ENCODE data around the gene RASSF6.

Gene RASSF6

DNA sequence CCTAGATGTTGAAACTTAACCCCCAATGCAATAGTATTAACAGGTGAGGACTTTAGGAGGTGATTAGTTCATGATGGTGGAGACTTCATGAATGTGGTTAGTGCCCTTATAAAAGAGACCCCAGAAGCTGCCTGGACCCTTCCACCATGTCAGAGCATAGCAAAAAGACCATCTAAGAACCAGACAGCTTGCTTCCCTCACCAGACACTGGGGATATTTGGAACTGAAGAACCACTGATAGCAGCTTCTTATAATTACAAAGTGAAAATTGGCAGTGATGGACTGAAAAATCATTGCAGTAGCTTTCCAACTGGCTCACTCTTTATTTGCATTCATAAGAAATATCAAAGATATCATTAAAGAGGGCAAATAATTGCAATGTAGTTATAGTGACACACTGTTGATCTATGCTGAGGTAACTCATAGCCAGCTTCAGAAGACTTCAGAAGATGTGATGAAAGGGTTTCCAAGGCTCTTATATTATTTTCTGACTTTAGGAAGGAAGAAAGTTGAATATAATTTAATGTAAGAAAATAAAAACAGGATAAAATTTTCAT, 5.8 kb downstream of the RASSF6 start:
- no peaks in the 10 kb centered on the region for H3K36me3 ChIP-seq (ENCODE audit: control insufficient read depth, insufficient read depth, low read length)
- peaks cover 3% of the 10 kb centered on the region for H3K27me3 ChIP-seq (ENCODE audit: control insufficient read depth, insufficient read depth, low read length, poor library complexity, severe bottlenecking)
- no peaks in the 10 kb centered on the region for H3K9me3 ChIP-seq (ENCODE audit: control insufficient read depth, low read length)
- no peak overlapping the region for H3K27ac ChIP-seq (ENCODE audit: insufficient read depth, low read depth, low read length, poor library complexity, severe bottlenecking)
- H3K4me1 ChIP-seq (ENCODE audit: control insufficient read depth, insufficient read depth, low read length), result no peaks in the 10 kb centered on the region
- no peak overlapping the region for H3K4me3 ChIP-seq (ENCODE audit: insufficient read depth, low read depth, low read length)

DNA sequence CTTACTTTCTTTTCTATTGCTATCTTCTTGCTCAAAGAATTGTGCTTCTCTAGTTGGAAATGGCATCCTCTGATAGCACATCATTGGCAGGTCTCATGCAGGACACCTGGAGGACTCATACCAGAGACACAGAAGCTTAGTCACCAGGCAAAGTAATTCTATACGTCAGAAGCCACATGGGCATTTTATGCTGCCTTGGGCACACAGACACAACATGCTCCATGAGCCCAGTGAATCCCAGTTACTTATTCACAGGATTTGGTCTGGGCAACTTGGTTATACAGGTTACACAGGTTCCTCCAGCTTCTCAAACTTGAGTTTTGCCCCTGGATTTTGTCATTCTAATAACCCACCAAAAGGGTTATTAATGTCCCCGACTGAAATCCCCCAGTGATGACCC, 7.1 kb downstream of the RASSF6 start:
- H3K27ac ChIP-seq (ENCODE audit: insufficient read depth, low read depth, low read length, poor library complexity, severe bottlenecking), result no peak overlapping the region
- no peaks in the 10 kb centered on the region for H3K36me3 ChIP-seq (ENCODE audit: control insufficient read depth, insufficient read depth, low read length)
- 89 to 90% methylated on average over 2 of the region's 2 CpGs for WGBS, 2 experiments
- no peaks in the 10 kb centered on the region for H3K27me3 ChIP-seq (ENCODE audit: control insufficient read depth, insufficient read depth, low read length, poor library complexity, severe bottlenecking)
- no peaks in the 10 kb centered on the region for H3K4me1 ChIP-seq (ENCODE audit: control insufficient read depth, insufficient read depth, low read length)
- H3K4me3 ChIP-seq (ENCODE audit: insufficient read depth, low read depth, low read length), result no peak overlapping the region
- no peaks in the 10 kb centered on the region for H3K9me3 ChIP-seq (ENCODE audit: control insufficient read depth, low read length)

DNA sequence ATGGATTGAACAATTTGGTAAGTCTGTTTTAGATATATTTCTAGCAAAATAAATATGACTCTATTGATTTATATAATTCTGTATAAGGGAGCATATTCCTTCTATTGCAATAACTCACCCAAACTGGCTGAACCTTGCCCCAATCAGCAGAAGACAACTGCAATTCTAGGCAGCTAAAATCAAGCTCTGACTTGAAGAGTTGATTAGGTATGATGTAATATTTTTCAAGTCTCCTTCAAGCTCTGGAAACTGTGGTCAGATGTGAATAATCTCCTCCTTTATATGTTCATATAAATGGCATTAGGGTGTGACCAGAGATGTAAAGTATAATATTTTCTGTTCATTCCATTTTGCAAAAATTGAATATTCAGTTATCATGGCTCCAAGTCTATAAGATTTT, 8.2 kb downstream of the RASSF6 start:
- Histone ChIP-seq H3K36me3 (ENCODE audit: control insufficient read depth, insufficient read depth, low read length) (no peaks in the 10 kb centered on the region), H3K9me3 (ENCODE audit: control insufficient read depth, low read length) (no peaks in the 10 kb centered on the region), H3K4me1 (ENCODE audit: control insufficient read depth, insufficient read depth, low read length) (no peaks in the 10 kb centered on the region), H3K4me3 (ENCODE audit: insufficient read depth, low read depth, low read length) (no peak overlapping the region), H3K27me3 (ENCODE audit: control insufficient read depth, insufficient read depth, low read length, poor library complexity, severe bottlenecking) (no peaks in the 10 kb centered on the region), H3K27ac (ENCODE audit: insufficient read depth, low read depth, low read length, poor library complexity, severe bottlenecking) (no peak overlapping the region)

DNA sequence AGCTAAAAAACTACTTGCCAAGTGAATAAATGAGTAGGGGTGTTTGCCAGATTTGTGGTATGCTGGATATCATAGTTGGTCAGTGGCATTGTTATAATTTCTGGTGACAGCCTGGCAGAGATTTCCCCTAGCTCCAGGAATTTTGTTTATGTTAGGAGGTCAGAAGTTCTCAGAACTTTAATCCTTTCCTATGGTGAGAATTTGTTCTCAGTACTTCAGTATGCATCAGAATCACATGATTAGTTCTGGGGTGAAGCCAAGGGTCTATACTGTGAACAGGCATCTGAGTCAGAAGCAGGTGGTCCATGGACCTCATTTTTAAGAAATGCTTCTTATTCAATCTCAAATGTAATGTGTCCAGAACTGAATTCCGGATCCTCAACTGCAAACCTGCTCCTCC, 10.5 kb downstream of the RASSF6 start:
- WGBS, 2 experiments, result 91 to 97% methylated on average over 1 of the region's 1 CpG
- Histone ChIP-seq H3K9me3 (ENCODE audit: control insufficient read depth, low read length) (no peaks in the 10 kb centered on the region), H3K27ac (ENCODE audit: insufficient read depth, low read depth, low read length, poor library complexity, severe bottlenecking) (no peak overlapping the region), H3K36me3 (ENCODE audit: control insufficient read depth, insufficient read depth, low read length) (no peaks in the 10 kb centered on the region), H3K27me3 (ENCODE audit: control insufficient read depth, insufficient read depth, low read length, poor library complexity, severe bottlenecking) (no peaks in the 10 kb centered on the region), H3K4me1 (ENCODE audit: control insufficient read depth, insufficient read depth, low read length) (no peaks in the 10 kb centered on the region), H3K4me3 (ENCODE audit: insufficient read depth, low read depth, low read length) (no peak overlapping the region)

DNA sequence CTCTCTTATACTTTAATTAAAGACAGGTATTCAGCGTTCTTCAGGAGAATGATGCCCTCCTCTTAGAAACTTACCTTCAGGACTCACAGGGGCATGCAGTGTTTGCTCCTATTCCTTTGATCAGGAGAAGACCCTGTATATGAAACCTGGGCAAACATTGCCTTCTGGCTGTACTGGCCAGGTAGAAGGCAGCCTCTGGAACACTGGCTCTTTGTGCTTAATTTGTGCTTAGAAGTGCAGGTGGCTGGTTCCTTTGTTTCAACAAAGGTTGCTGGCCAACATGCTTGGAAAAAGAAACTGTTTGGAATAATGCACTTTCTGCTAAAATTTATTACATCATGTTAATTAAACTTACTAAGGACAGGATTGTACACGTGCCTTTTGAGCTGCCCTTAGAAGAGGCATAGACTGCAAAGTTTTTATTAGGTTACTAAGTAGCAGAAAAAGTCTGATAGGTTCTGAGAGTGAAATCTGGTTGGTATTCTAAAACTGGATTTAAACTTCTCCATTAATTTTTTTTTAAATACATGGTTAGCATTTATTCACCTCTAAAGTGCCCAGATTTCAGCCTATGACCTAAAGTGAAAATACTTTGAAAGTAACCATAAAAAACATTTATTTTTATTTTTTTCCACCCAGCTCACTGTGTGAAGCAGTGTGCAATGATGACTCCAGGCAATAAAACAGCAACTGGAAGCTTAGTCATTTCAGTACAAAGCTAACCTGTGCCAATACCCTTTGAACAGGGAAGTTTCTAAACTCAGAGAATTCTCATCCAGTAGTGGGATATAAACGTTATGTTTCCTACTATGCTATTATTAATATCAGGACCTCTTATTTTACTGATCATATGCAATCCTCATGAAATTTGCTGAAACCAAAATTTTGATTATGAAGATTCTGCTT, 11.3 kb downstream of the RASSF6 start:
- Histone ChIP-seq H3K4me3 (ENCODE audit: insufficient read depth, low read depth, low read length) (no peak overlapping the region), H3K27ac (ENCODE audit: insufficient read depth, low read depth, low read length, poor library complexity, severe bottlenecking) (no peak overlapping the region), H3K27me3 (ENCODE audit: control insufficient read depth, insufficient read depth, low read length, poor library complexity, severe bottlenecking) (no peaks in the 10 kb centered on the region), H3K4me1 (ENCODE audit: control insufficient read depth, insufficient read depth, low read length) (no peaks in the 10 kb centered on the region), H3K36me3 (ENCODE audit: control insufficient read depth, insufficient read depth, low read length) (no peaks in the 10 kb centered on the region), H3K9me3 (ENCODE audit: control insufficient read depth, low read length) (no peaks in the 10 kb centered on the region)
- 88 to 90% methylated on average over 1 to 3 of the region's 3 CpGs for WGBS, 2 experiments

DNA sequence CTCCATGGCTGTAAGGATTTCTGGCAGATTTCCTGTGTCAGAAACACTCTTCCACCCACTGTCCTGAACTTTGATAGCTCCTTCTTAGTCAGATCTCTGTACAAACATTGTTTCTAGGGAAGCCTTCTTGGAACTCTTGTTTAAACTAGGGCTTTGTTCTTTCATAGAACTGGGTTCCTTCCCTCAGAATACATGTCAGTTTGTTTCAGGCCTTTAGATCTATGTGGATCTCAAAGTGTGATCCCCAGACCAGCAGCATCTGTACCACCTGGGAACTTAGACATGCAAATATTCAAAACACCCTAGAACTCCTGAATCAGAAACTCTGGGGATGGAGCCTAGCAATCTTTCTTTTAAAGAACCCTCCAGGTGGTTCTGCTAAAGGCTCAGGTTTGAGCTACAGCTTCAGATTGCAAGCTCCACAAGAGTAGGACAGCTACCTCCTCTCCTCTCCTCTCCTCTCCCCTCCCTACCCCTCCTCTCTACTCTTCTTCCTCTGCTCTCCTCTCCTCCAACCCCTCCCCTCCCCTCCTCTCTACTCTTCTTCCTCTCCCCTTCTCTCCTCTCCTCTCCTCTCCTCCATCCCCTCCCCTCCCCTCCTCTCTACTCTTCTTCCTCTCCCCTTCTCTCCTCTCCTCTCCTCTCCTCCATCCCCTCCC, 12.7 kb downstream of the RASSF6 start:
- no peaks in the 10 kb centered on the region for H3K36me3 ChIP-seq (ENCODE audit: control insufficient read depth, insufficient read depth, low read length)
- no peaks in the 10 kb centered on the region for H3K27me3 ChIP-seq (ENCODE audit: control insufficient read depth, insufficient read depth, low read length, poor library complexity, severe bottlenecking)
- no peaks in the 10 kb centered on the region for H3K4me1 ChIP-seq (ENCODE audit: control insufficient read depth, insufficient read depth, low read length)
- H3K4me3 ChIP-seq (ENCODE audit: insufficient read depth, low read depth, low read length), result no peak overlapping the region
- H3K9me3 ChIP-seq (ENCODE audit: control insufficient read depth, low read length), result no peaks in the 10 kb centered on the region
- H3K27ac ChIP-seq (ENCODE audit: insufficient read depth, low read depth, low read length, poor library complexity, severe bottlenecking), result no peak overlapping the region

DNA sequence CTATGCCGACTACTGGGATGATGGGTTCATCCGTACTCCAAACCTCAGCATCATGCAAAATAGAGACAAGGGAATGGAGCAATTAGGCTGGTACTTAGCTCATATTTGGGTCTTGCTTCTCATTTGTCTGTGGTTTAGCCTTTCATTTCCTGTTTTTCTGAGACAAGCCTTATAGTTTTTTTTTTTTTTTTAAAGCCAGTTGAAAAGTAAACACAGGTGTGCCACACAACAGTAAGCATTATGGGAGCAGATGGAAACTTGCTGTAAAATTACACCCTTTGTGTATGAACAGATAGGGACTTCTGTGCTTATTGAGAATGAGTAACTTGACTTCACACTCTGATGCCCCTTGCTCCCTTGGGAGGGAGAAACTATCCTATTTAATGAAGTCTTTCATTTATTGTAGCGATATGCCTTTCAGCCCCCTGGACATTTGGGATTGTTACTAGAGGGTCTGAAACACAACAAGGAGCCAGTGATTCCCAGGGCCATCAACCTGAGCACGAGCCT, 13.7 kb downstream of the RASSF6 start:
- H3K36me3 ChIP-seq (ENCODE audit: control insufficient read depth, insufficient read depth, low read length), result no peaks in the 10 kb centered on the region
- H3K9me3 ChIP-seq (ENCODE audit: control insufficient read depth, low read length), result no peaks in the 10 kb centered on the region
- H3K4me1 ChIP-seq (ENCODE audit: control insufficient read depth, insufficient read depth, low read length), result no peaks in the 10 kb centered on the region
- no peak overlapping the region for H3K4me3 ChIP-seq (ENCODE audit: insufficient read depth, low read depth, low read length)
- no peak overlapping the region for H3K27ac ChIP-seq (ENCODE audit: insufficient read depth, low read depth, low read length, poor library complexity, severe bottlenecking)
- 95 to 96% methylated on average over 4 of the region's 4 CpGs for WGBS, 2 experiments
- no peaks in the 10 kb centered on the region for H3K27me3 ChIP-seq (ENCODE audit: control insufficient read depth, insufficient read depth, low read length, poor library complexity, severe bottlenecking)

DNA sequence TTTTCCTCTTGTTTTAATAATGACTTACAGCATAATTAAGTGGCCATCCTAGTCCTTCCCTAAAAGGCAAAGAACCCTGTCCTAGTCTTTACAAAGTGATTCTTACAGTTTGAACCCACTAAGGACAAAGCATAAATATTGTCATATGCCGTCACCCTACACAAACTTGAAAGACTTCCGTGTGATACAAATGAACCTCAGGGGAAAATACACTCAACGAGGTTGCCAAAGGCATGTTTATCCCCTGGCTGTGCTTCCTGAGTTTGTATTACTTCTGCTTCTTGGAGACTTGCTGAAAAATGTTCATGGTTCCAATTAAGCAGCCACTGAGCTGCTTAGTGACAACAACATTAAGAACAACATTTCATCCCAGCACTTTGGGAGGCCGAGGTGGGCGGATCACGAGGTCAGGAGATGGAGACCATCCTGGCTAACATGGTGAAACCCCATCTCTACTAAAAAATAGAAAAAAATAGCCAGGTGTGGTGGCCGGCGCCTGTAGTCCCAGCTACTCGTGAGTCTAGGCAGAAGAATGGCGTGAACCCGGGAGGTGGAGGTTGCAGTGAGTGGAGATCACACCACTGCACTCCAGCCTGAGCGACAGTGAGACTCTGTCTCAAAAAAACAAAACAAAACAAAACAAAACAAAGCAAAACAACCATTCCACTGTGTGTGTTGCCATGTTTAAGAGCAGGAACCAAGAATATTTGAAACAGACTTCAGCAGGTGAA, 16.2 kb downstream of the RASSF6 start:
- no peak overlapping the region for H3K27ac ChIP-seq (ENCODE audit: insufficient read depth, low read depth, low read length, poor library complexity, severe bottlenecking)
- no peaks in the 10 kb centered on the region for H3K4me1 ChIP-seq (ENCODE audit: control insufficient read depth, insufficient read depth, low read length)
- no peaks in the 10 kb centered on the region for H3K27me3 ChIP-seq (ENCODE audit: control insufficient read depth, insufficient read depth, low read length, poor library complexity, severe bottlenecking)
- WGBS, 2 experiments, result 91 to 93% methylated on average over 12 of the region's 12 CpGs
- H3K36me3 ChIP-seq (ENCODE audit: control insufficient read depth, insufficient read depth, low read length), result no peaks in the 10 kb centered on the region
- no peaks in the 10 kb centered on the region for H3K9me3 ChIP-seq (ENCODE audit: control insufficient read depth, low read length)
- no peak overlapping the region for H3K4me3 ChIP-seq (ENCODE audit: insufficient read depth, low read depth, low read length)

DNA sequence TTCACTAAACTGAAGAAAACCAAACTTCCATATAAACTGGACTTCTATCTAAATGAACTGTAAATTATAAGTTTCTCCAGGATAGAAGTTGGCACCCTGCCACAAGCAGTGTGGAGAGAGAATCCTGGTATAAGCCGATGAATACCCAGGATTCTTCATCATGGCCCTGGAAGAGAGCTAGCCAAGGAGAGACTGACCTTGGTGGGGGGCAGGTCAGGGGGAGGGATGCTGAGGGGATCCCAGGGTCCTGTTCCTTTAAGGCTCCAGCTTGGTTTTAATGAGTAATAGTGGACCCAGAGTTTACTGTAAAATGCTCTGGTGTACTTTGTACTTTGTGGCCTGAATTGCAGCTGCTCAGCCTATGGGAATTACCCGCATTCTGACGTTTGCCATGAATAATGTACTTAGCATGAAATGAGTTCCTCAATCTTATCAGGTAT, 16.9 kb downstream of the RASSF6 start:
- Histone ChIP-seq H3K27ac (ENCODE audit: insufficient read depth, low read depth, low read length, poor library complexity, severe bottlenecking) (no peak overlapping the region), H3K9me3 (ENCODE audit: control insufficient read depth, low read length) (no peaks in the 10 kb centered on the region), H3K36me3 (ENCODE audit: control insufficient read depth, insufficient read depth, low read length) (no peaks in the 10 kb centered on the region), H3K4me3 (ENCODE audit: insufficient read depth, low read depth, low read length) (no peak overlapping the region), H3K4me1 (ENCODE audit: control insufficient read depth, insufficient read depth, low read length) (no peaks in the 10 kb centered on the region), H3K27me3 (ENCODE audit: control insufficient read depth, insufficient read depth, low read length, poor library complexity, severe bottlenecking) (no peaks in the 10 kb centered on the region)
- 96 to 99% methylated on average over 3 of the region's 3 CpGs for WGBS, 2 experiments

DNA sequence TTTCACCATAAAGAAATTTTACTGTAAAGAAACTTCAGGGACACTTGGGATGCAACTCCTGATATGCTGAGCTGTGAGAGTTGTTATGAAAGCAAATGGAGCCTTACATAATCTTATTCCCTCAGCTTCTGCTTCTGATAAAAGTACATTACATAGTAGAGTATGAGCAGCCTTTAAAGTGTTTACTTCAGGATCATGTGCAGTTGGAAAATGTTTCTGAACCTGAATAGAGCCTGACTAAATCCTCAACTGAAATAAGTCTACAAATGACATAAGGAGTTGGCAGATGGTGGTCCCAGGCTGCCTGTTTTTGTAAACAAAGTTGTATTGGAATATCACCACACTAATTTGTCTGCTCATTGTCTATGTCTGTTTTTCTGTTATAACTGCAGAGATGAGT, 19.3 kb downstream of the RASSF6 start:
- no peaks in the 10 kb centered on the region for H3K4me1 ChIP-seq (ENCODE audit: control insufficient read depth, insufficient read depth, low read length)

More for the DNA sequence above, 19.3 kb downstream of the RASSF6 start:
- Histone ChIP-seq H3K27ac (ENCODE audit: insufficient read depth, low read depth, low read length, poor library complexity, severe bottlenecking) (no peak overlapping the region), H3K4me3 (ENCODE audit: insufficient read depth, low read depth, low read length) (no peak overlapping the region), H3K9me3 (ENCODE audit: control insufficient read depth, low read length) (no peaks in the 10 kb centered on the region), H3K27me3 (ENCODE audit: control insufficient read depth, insufficient read depth, low read length, poor library complexity, severe bottlenecking) (no peaks in the 10 kb centered on the region), H3K36me3 (ENCODE audit: control insufficient read depth, insufficient read depth, low read length) (no peaks in the 10 kb centered on the region)

Measured in ectodermal cell (in vitro differentiated cells).